ENCODE results near the gene ASTN2.

ASTN2 gene

DNA sequence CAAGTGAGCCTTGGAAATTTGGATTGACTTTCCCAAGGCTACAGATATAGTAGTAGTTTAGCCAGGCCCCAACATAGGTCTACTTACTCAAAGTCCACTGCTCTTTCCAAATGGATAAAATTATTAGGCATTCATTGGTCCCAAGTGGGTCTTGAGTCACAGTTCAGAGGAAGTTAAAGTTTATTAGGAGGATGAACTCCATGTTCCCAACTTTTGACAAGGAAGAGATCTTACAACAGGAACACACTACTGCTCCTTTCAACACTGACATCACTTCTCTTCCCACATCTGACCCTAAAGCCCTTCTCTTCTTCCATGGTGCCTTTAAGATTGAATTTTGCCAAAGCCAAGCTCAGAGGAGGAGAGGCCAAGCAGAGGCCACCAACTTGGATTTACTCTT is 962.2 kb downstream of the ASTN2 start:
- no peak for DNase-seq (ENCODE audit: low spot score)

DNA sequence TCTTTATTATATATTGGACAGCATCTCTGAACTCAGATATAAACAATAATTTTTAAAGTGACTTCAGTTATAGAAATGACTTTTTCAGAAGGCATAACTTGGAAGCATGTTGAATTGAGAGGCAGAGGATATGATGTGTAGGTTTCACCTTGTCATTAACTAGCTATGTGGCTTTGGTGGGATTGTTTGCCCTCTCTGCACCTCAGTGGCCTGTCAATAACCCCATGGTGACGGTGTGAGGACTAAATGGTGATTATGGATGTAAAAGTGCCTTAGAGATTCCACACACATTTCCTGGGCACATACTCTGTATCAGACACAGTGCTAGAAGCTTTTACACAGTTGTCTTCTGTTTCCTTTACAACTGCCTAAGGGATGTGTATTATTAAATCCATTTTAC is 962.6 kb downstream of the ASTN2 start:
- no peak for DNase-seq (ENCODE audit: low spot score)

DNA sequence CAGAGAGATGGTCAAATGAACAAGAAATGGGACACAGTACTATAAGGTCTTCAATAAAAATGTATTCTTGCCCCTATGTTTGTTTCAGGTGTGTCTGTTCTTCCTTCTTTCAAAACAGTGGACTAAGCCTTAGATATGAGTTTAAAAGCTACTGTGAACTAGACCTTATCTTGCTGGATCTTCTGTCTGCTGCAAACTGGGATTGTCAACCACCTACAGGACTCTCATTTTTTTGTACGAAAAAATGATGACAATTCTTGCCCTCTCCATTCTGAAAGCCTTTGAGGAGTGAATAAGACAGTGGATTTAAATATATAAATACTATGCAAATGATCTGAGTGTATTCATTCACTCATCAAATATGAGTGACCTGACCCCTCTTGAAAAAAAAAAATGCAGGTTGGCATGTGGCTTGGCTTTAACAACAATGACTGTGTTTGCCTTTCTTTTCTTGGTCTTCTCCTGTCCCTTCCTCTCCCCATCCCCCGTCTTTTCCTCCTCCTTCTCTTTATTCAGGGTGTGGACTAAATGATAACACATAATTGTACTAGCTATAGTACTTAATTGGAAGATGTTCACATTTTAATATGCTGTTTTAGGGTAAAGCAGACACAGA is 963.2 kb downstream of the ASTN2 start:
- no peak for DNase-seq (ENCODE audit: low spot score)

DNA sequence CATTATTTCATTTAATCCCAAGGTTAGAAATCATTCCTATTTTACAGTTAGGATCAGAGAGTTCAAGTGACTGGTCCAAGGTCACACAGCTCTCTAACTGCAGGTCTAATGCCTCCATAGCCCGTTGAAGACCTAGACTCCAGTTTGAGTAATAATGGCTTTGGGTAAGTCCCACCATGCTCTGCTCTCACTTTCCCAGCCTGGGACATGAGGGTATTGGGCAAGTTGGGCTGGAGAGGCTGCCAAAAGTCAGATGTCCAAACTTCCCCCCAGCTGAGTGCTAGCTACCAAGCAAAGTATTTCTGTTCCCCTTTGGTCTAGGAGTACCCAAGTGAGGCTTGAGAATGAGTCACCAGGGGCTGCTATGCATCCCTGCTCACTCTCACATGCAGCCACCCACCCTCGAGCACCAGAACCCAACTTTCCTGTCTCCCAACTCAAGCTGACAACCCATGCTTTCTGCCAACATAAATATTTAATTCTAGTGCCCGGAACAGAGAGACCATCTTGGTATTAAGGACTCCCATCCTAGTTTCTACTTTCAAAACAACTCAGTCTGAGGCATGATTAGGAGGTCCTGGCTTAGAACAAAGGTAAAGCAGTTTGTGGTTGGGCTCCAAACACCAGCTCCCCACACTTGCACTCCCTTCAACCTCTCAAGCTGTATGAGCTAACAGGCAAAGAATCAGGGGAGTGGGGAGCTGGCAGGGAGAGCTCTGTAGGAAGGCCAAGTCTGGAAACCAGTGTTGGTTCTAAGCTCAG is 964.3 kb downstream of the ASTN2 start:
- DNase-seq (ENCODE audit: low spot score), result no peak

DNA sequence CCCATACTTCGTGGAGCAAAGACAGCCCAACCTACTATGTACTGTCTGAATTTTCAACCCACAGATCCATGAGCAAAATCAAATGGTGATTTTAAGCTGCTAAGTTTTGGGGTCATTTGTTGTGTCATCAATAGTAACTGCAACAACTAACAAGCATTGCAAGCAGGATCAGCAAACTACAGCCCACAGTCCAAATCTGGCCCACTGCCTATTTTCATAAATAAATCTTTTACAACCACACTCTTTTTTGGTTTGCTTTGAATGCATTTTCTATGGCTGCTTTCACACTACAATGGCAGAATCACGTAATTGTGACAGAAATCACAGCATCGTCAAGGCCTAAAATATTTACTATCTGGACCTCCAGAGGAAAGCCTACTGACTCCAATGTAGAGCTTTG is 964.9 kb downstream of the ASTN2 start:
- no peak for DNase-seq (ENCODE audit: low spot score)

DNA sequence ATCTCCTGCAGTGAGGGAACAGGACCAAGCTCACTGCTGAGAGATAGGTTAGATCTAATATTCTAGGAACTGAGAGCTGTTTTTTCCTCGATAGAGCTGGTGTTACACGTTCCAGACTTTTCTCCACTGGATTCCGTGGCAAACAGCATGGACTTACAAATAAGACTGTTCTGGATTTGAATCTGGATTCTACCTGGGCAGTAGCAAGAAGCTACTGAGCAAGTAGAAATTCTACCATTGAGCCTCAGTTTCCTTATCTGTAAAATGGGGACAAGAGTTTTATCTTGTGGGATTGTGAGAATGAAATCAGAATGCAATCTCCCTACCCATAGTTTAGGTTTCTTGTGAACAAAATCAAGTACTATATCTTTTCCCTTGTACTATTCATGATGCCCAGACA is 966.4 kb downstream of the ASTN2 start:
- no peak for DNase-seq (ENCODE audit: low spot score)

DNA sequence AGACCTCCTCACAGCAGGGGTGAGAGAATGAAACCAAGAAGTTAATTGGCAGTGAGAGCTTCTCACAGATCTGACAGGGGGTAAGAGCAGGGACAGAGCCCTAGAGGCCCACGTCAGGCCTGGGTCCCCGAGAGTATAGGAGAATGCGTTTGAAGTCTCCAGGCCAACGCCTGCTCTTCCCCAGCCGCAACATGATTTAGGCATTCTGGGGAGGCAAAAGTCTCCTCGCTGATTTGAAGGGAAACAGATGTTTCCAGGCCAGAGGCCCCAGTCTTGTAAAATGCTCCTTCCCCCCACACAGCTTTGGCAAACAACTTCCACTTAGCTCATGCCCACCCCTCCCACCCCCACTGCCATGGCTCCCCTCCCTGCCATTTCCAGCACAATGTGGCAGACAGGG is 966.9 kb downstream of the ASTN2 start:
- DNase-seq (ENCODE audit: low spot score), result no peak

DNA sequence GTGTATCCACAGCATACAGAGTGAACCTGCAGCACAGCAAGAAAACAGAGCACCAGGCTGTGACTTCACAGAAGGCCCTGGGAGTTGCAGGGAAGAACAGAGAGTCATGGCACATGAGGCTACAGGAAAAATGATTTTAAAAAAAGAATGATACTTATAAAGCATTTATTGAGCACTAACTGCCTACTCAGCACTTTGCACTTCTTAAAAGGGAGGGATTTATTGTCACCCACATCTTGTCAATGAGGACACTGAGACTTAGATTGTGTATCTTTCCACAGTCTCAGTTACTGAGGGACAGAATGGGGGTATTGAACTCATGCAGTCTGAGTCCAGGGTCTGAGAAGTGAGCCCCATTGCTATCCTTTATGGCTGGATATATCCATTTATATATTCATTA is 972.3 kb downstream of the ASTN2 start:
- no peak for DNase-seq (ENCODE audit: low spot score)

DNA sequence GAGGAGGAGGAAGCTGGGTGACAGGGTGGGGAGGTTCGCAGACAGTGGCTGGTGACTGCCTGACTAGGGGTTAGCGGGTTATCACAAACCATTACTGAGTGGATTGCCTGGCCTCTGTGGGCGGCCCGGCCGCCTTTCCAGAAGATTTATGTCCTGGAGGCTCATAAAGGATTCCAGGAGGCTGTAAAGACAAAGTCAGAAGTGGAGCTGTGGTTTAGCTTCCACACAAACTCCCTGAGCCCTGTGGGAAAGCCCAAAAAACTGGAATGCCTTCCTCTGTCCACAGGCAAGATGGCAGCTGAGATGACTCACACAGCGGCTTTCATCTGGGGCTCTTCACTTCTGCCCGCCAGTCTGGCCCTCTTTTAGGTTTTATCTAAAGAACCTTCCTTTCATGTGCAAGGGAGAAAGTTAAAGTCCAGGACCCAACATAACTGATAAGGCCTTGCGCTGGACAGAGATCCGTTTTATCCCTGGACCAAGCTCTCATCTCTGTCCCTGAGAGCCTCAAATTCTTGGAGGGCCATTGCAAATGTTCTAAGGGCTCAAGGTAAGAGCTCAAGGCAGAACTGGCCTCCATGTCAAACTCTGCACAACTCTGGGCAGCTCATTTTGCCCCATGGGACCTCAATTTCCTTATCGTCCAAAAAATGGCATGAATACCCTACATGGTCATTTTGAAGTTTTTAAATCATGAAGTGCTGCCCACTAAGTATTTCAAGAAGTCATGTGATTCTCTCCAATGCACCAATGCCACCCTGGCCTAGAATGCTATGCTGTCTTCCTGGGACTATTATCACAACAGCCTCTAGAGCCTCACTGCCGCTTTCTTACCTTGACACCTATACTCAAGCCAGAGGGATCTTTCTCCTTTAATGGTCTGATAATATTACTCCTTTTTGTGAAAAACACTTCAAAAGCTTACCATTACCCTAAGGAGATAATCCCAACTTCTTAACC is 977.2 kb downstream of the ASTN2 start:
- no peak for DNase-seq (ENCODE audit: low spot score)

DNA sequence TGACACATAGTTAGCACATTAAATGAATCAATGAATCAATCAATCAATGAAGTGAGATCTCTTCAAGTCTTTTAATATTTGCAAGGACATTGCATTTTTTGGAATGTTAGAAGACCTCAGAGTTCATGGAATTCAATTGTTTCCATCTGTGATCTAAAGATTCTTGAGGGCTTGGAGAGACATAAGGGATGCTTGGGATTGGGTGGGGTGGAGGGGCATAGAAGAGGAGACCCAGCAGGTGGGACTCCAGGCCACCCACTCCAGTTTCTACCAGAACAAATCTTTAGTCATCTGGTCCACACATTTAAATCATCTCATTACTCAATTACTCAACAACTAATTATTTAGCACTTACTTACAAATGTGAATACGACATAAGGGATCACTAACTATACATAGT is 978.7 kb downstream of the ASTN2 start:
- DNase-seq (ENCODE audit: low spot score), result no peak

DNA sequence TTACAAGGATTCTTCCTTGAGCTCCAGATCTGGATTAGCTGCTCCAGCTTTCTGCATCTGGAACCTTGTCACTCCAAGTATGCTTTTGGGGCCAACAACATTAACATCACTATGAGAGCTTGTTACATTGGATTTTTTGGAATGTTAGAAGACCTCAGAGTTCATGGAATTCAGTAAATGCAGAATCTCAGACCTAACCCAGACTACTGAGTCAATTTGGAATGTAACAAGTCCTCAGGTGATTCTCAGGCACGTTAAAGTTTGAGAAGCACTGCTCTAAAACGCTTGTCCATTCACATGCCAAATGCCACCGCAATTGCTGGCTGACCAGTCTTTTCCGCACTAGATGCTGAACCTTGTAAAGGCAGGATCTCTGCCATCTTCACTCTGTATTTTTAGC is 979.2 kb downstream of the ASTN2 start:
- DNase-seq (ENCODE audit: low spot score), result no peak

DNA sequence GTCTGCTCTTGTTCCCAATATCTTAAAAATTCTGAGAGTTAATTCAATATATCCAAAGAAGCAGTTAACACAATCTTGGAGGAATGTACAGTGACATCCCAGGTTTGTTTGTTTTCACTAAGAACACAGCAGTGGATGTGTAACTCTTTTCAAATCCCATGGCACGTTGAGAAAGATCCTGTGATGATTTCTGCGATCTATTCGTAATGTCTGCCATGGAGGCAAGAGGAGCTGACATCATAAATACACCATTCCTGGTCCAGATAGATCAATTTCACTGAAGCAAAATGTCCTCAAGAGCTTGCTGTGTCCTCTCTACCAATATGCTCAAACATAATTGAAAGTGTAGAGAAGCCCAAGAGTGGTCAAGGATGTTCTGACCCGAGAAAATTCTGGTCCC is 980.5 kb downstream of the ASTN2 start:
- no peak for DNase-seq (ENCODE audit: low spot score)

DNA sequence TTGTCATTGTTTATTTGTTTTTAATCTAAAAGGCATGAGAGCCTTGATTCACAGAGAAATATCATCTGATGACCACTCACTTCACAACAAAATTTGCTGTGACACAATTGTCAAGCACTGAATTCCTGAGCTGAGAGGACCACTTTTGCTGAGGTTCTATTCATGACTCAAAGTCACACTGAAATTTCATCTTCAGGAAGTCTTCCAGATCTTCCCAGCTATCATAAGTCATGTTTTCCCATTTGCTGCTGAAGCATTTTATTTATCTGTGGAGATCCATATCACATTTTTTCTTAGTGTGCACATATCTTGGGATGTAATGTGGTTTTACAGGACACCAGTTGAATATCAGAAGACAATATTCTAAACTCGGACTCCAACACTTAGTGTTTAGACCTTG is 982.8 kb downstream of the ASTN2 start:
- DNase-seq (ENCODE audit: low spot score), result peak; percentile 6

DNA sequence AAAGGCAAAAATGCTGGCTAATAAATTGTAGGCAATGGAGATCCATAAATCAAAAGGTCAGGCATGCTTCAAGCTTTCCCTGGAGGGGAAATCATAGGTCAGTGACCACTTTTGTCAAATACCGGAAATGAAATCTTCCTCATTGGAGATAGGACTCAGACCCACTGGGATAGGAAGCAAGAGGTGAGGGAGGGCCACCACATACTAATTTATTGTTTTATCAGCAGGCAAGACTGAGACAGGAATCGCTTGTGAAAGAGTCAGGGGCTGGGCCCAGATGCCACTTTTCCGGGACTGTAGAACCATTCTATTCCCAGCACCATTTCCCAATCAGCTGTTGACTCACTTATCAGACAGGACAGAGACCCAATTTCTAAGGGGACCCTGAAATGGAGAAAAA is 984.0 kb downstream of the ASTN2 start:
- no peak for DNase-seq (ENCODE audit: low spot score)

DNA sequence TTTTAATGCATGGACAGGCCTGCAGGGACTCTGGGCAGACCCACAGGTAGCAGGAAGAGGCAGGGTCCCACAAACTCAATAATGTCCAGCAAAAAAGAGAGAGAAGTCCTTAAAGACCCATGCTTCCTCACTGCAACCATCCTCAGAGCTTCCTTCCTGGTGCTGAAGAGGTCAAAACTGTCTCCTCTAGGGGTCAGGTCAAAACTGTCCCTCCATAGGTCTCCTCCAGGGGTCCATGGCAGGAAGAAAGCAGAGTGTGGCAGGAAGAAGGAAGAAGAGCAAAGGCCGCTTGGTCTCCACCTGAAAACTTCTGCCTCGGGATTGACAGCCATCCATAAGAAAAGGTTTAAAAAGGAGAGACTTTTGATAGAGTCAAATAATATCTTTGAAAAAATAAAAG is 989.6 kb downstream of the ASTN2 start:
- DNase-seq (ENCODE audit: low spot score), result no peak

DNA sequence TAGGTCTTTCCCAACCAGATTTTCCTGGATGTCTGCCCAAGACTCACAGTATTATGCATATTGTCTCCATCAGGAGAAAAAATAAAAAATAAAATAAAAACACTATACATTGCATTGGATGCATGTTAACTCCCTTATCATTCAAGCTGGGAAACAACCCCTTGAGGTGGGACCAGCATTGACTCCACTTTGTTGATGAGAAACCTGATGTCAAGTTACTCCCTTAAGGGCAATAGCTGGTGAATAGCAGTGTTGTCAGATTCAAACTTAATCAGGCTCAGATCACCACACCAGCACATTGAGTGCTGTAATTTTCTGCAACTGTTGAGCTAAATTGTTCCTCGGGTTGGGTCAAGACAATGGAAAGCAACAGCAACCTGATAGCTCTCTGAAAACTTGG is 991.7 kb downstream of the ASTN2 start:
- DNase-seq (ENCODE audit: low spot score), result no peak

DNA sequence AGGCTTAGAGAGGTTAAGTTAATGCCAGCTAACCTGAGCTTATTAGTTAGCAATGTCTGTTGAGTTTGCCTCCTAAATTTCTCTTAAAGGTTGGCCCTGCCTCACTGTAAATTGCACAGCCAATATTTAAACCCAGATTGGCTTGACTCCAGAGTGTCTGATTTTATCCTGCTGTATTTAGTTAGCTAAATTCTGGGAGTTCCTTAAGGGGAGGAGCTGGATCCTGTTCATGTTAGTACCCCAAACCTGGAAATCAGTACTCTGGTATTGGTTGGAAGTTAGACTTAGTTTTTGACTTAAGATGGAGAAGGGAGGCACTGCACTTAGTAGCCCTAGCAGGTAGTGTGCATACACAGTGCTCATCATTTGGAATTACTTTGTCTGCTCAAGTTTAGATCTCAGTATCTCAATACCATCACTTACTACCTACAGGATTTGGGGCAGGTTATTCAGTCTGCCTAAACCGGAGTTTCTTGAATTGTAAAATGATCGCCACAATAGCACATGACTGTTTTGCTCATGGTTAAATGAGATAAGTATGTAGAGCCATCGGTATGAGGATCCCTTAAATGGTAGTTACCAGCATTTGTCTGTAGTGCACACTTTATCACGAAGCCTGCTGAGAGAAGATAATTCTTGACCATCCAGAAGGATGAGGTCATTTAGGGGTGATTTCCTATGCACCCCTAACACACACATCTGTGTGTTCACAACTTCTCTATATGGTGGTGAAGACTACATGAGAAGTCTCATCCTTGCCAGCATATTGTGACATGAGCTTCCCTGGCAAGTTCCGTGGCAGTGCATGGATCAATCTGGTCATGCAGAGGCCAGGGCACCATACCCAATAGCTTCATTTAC is 992.5 kb downstream of the ASTN2 start:
- DNase-seq (ENCODE audit: low spot score), result no peak

DNA sequence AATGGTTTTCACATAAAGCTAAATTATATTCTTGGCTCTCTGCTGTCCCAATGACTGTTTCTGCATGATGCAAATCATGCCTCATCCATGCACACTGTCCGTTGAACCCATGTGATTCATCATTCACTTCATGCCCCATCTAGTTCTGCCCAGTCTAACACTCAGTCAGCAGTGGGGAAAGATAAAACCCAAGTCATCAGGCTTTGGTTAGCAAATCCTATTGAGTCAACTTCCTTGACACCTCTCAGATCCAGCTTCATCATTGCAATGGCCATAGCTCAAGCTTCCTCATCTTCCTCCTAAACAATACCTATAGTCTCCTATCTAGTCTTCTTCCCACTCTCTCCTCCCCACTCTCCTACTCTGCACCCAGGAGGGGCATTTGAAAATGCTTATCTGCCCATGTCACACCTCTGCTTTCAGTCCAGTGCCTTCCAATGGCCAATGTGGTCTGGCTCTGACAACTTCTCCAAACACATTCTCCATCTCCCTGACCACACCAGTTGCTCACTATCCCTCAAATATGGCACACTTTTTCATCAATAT is 993.8 kb downstream of the ASTN2 start:
- peak; percentile 47 for DNase-seq (ENCODE audit: low spot score)

DNA sequence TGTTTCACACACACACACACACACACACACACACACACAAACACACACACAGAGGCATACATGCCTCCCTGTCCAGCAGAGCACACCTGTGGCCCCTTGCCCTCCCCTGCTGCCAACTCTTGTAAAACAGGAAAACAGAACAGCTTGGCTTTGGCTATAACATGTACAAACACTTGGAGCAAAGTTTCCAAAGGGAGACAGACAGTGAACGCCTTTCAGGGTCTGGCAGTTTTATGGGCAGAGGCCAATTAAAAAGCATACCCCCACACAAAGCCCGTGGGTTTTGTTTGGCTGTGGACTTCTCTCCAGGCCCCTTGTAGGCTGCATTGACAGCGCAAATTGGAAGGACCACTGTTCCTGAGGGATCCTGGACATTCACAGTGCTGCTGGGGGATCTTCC is 995.7 kb downstream of the ASTN2 start:
- DNase-seq (ENCODE audit: low spot score), result no peak

DNA sequence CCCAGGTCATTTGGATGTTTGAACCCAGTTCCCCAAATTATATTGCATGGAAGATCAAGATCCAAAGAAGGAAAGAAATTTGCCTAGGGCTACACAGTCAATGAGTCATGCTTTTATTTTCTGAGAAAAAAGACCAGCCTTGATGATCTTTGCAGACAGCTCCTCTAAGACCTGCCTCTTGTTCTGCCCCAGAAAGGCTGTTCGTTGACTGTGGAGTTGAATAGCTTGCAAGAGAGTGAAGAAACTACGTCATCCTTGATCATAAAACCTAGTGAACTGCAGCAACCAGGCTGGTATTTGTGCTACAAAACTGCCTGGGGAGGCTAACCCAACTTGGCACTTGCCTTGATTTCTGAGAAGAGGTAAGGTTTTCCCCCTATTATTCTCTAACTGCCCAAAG is 997.4 kb downstream of the ASTN2 start:
- DNase-seq (ENCODE audit: low spot score), result peak; percentile 9

DNA sequence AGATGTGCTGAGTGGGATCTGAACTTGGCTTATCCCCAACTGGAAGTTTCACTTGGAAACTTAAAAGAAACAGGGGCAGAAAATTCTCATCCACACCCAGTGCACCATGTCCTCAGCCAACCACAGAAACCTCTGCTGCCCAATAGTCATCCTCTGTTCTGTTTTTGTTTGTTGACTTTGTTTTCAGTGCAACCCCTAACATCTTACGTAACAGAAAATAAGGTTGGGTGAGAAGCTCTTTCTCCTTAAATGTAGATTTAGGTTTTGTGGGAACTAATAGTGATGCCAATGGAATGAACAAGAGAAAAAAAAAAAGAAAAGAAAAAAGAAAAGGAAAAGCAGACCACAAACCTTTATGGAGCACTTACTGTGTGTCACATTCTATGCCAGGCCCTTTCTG is 998.4 kb downstream of the ASTN2 start:
- no peak for DNase-seq (ENCODE audit: low spot score)

DNA sequence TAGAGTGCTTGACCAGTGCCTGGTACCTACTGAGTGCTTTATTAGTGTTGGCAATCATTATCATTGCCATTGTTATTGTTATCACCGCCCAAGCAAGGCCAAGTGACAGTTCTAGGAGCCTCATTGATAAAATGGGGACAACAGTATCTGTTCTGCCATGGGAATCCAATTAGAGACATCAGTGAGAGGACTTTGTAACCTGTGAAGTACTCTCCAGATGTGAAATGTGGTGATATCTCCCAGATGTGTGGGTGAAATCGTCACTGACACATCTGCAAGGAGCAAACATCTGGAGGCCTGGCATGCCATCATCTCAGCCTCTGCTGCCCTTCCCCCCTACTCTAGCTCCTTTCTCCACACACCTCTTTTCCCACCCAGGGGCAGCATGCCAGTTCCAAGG is 1000.5 kb downstream of the ASTN2 start:
- no peak for DNase-seq (ENCODE audit: low spot score)

Data from AG08395 (cell line).